ENCODE measurements around the gene ZSCAN2.
"Not testable (repeated sequence)": the region's sequence is repeated elsewhere in the genome, so short reads cannot be mapped to it uniquely, and the experiment has no call there.

The ZSCAN2 gene
- 3.5 to 6.2 (median 3.9) reads per million in 3 donors for total RNA-seq

DNA sequence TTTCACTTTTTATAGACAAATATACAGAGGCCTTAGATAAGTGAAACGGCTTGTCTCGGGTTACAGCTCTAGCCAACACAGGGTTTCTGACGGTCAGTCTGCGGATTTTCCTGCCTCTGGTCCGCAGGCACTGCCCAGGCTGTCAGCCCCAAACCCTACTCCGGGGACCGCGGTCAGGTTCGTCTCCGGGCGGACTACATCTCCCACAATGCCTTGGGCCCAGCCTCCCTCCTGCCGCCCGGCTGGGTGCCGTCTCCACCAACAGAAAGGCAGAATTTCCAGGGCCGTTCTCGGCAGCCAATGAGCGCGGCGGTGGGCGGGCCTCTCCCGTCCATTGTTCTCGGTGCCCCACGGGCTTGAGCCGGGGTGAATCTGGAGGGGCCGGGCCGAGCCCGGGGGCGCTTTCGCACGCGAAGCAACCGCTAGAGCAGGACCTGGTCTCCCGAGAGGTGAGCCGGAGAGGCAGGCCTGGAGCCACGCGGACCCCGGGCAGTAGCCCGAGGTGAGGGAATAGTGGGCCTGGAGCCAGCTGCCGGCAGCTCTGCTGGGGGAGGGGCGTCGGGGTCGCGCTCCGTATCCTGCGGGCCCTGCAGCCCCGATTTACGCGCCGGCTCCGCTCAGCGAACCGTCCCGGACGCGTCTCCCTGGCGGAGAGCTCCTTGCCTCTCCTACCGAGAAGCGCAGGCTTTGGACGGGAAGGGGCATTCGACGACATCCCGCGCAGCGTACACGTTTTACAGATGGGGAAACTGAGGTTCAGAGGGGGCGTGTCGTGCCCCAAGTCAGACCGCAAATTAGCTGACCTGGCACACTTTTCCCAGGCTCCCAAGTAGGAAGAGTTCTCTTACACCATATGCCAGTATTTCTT is at the start of gene ZSCAN2:
Gene ZSCAN2 (plus strand): TSS at position 323 of the 868 bp plus-strand sequence. CDS start 2,919 bp downstream, outside the sequence.
- Histone ChIP-seq H3K27ac (ENCODE audit: insufficient read depth, low read length, poor library complexity, severe bottlenecking) (peak within 1 kb of the TSS; percentile 56), H3K4me1 (ENCODE audit: control insufficient read depth, insufficient read depth, low read length, poor library complexity, severe bottlenecking) (peaks cover 33% of the 10 kb centered on the region)
- peak; percentile 80 to 91 (median 89) for DNase-seq

GRCh38 chr15:84551624-84552023 is 49.2 kb upstream of the ZSCAN2 start:
- not testable (repeated sequence) for H3K4me1 ChIP-seq (ENCODE audit: control insufficient read depth, insufficient read depth, low read length, poor library complexity, severe bottlenecking); H3K9me3 ChIP-seq (ENCODE audit: control insufficient read depth, low read length); H3K27me3 ChIP-seq (replicated peaks; ENCODE audit: control insufficient read depth, insufficient read depth, low read length, poor library complexity, severe bottlenecking); H3K4me3 ChIP-seq (ENCODE audit: insufficient read depth, low read depth, low read length, poor library complexity, severe bottlenecking); H3K36me3 ChIP-seq (ENCODE audit: control insufficient read depth, insufficient read depth, low read length); DNase-seq; H3K27ac ChIP-seq (ENCODE audit: insufficient read depth, low read length, poor library complexity, severe bottlenecking)

More for the DNA sequence above, at the start of gene ZSCAN2:
- peak within 1 kb of the TSS; percentile 79 for H3K4me3 ChIP-seq (ENCODE audit: insufficient read depth, low read depth, low read length, poor library complexity, severe bottlenecking)
- H3K27me3 ChIP-seq (replicated peaks; ENCODE audit: control insufficient read depth, insufficient read depth, low read length, poor library complexity, severe bottlenecking): no peaks in the 10 kb centered on the region
- no peaks in the 10 kb centered on the region for H3K36me3 ChIP-seq (ENCODE audit: control insufficient read depth, insufficient read depth, low read length)
- no peaks in the 10 kb centered on the region for H3K9me3 ChIP-seq (ENCODE audit: control insufficient read depth, low read length)

DNA sequence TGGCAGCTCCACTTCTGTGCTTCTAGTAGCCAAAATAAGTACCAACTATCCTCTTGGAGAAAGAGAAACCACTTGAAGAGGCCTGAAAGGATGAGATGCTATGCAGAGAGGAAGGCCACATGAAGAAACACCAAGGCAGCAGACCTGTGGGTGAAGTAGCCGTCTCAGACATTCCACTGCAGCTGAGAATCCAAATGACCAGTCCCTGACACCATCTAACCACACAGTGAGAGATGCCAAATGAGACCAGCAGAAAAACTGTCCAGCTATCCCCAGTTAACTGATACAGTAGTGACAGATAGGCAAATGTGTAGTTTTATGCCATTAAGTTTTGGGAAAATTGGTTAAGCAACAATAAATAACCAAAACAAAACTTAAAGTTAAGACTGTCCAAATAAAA is 47.9 kb upstream of the ZSCAN2 start:
- H3K4me1 ChIP-seq (ENCODE audit: control insufficient read depth, insufficient read depth, low read length, poor library complexity, severe bottlenecking): no peaks in the 10 kb centered on the region
- H3K36me3 ChIP-seq (ENCODE audit: control insufficient read depth, insufficient read depth, low read length): no peaks in the 10 kb centered on the region
- H3K9me3 ChIP-seq (ENCODE audit: control insufficient read depth, low read length): no peaks in the 10 kb centered on the region
- DNase-seq: no peak
- no peak overlapping the region for H3K4me3 ChIP-seq (ENCODE audit: insufficient read depth, low read depth, low read length, poor library complexity, severe bottlenecking)
- H3K27me3 ChIP-seq (replicated peaks; ENCODE audit: control insufficient read depth, insufficient read depth, low read length, poor library complexity, severe bottlenecking): no peaks in the 10 kb centered on the region
- no peak overlapping the region for H3K27ac ChIP-seq (ENCODE audit: insufficient read depth, low read length, poor library complexity, severe bottlenecking)

GRCh38 chr15:84556690-84557089 is 44.1 kb upstream of the ZSCAN2 start:
- not testable (repeated sequence) for H3K27ac ChIP-seq (ENCODE audit: insufficient read depth, low read length, poor library complexity, severe bottlenecking); H3K9me3 ChIP-seq (ENCODE audit: control insufficient read depth, low read length); H3K27me3 ChIP-seq (replicated peaks; ENCODE audit: control insufficient read depth, insufficient read depth, low read length, poor library complexity, severe bottlenecking); H3K36me3 ChIP-seq (ENCODE audit: control insufficient read depth, insufficient read depth, low read length); H3K4me1 ChIP-seq (ENCODE audit: control insufficient read depth, insufficient read depth, low read length, poor library complexity, severe bottlenecking); DNase-seq; H3K4me3 ChIP-seq (ENCODE audit: insufficient read depth, low read depth, low read length, poor library complexity, severe bottlenecking)

GRCh38 chr15:84568021-84568420 is 32.8 kb upstream of the ZSCAN2 start:
- H3K27me3 ChIP-seq (replicated peaks; ENCODE audit: control insufficient read depth, insufficient read depth, low read length, poor library complexity, severe bottlenecking); H3K4me1 ChIP-seq (ENCODE audit: control insufficient read depth, insufficient read depth, low read length, poor library complexity, severe bottlenecking); DNase-seq; H3K4me3 ChIP-seq (ENCODE audit: insufficient read depth, low read depth, low read length, poor library complexity, severe bottlenecking); H3K36me3 ChIP-seq (ENCODE audit: control insufficient read depth, insufficient read depth, low read length); H3K27ac ChIP-seq (ENCODE audit: insufficient read depth, low read length, poor library complexity, severe bottlenecking); H3K9me3 ChIP-seq (ENCODE audit: control insufficient read depth, low read length): not testable (repeated sequence)

- Histone ChIP-seq H3K27ac (ENCODE audit: insufficient read depth, low read length, poor library complexity, severe bottlenecking) (peak overlapping the region; percentile 65), H3K36me3 (ENCODE audit: control insufficient read depth, insufficient read depth, low read length) (no peaks in the 10 kb centered on the region), H3K4me3 (ENCODE audit: insufficient read depth, low read depth, low read length, poor library complexity, severe bottlenecking) (peak overlapping the region; percentile 70), H3K27me3 (replicated peaks; ENCODE audit: control insufficient read depth, insufficient read depth, low read length, poor library complexity, severe bottlenecking) (no peaks in the 10 kb centered on the region), H3K9me3 (ENCODE audit: control insufficient read depth, low read length) (no peaks in the 10 kb centered on the region), H3K4me1 (ENCODE audit: control insufficient read depth, insufficient read depth, low read length, poor library complexity, severe bottlenecking) (no peaks in the 10 kb centered on the region)
- peak; percentile 25 to 31 (median 29) for DNase-seq
Observed at GRCh38 chr15:84570164-84570735, 30.6 kb upstream of the ZSCAN2 start.

DNA sequence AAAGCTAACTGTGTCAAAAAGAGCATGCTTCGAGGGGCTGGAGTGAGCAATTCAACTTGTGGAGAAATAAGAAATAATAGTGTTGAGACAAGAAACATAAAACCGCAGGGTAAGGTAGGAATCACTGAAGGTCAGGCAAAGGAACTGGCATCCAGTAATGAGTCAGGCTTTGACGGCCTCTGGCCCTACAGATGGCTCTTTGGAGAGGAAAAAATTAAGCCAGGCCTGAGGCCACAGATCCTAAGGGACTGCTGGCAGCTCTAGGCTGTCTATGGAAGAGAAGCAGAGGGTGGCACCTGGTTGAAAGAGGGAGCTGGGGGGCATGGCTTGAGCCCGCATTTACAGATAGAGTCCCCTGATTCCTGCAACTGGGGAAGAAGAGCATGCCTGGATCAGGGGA is 28.6 kb upstream of the ZSCAN2 start:
- H3K27ac ChIP-seq (ENCODE audit: insufficient read depth, low read length, poor library complexity, severe bottlenecking): no peak overlapping the region
- H3K4me1 ChIP-seq (ENCODE audit: control insufficient read depth, insufficient read depth, low read length, poor library complexity, severe bottlenecking): no peaks in the 10 kb centered on the region
- no peaks in the 10 kb centered on the region for H3K36me3 ChIP-seq (ENCODE audit: control insufficient read depth, insufficient read depth, low read length)
- H3K4me3 ChIP-seq (ENCODE audit: insufficient read depth, low read depth, low read length, poor library complexity, severe bottlenecking): no peak overlapping the region
- no peaks in the 10 kb centered on the region for H3K27me3 ChIP-seq (replicated peaks; ENCODE audit: control insufficient read depth, insufficient read depth, low read length, poor library complexity, severe bottlenecking)
- DNase-seq: no peak
- no peaks in the 10 kb centered on the region for H3K9me3 ChIP-seq (ENCODE audit: control insufficient read depth, low read length)

DNA sequence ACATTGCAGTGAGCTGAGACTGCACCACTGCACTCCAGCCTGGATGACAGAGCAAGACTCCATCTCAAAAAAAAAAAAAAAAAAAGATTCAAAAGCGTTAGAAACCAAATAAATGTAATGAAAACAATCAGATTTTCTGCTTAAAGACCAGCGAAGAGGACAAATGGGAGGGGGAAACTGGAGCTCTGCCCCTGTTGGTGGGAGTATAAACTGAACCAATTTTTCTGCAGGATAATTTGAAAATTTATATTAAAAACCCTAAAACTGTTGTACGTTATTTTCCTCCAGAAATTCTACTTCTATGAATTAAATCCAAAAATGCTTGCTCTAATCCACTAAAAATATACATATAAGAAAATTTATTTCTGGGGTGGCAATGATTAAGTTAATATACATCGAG is 25.3 kb upstream of the ZSCAN2 start:
- Histone ChIP-seq H3K36me3 (ENCODE audit: control insufficient read depth, insufficient read depth, low read length) (no peaks in the 10 kb centered on the region), H3K9me3 (ENCODE audit: control insufficient read depth, low read length) (no peaks in the 10 kb centered on the region), H3K27me3 (replicated peaks; ENCODE audit: control insufficient read depth, insufficient read depth, low read length, poor library complexity, severe bottlenecking) (no peaks in the 10 kb centered on the region), H3K4me1 (ENCODE audit: control insufficient read depth, insufficient read depth, low read length, poor library complexity, severe bottlenecking) (no peaks in the 10 kb centered on the region), H3K27ac (ENCODE audit: insufficient read depth, low read length, poor library complexity, severe bottlenecking) (no peak overlapping the region), H3K4me3 (ENCODE audit: insufficient read depth, low read depth, low read length, poor library complexity, severe bottlenecking) (no peak overlapping the region)
- DNase-seq: no peak

DNA sequence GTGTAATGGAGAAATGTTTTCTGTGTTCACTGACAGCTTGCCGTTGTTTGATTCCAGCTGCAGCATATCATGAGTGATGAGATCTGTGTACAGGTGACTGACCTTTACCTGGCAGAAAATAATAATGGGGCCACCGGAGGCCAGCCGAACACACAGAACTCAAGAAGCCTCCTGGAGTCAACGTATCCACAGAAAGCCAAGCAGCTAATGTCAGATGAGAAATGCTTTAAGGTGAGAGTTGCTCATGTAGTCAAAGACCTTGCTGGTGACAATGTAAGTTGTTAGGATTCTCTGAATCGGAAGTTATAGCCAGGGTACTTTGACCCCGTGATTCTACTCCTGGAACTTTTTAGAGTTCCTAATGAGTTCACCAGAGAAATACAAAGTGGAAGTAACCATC is 22.9 kb upstream of the ZSCAN2 start:
- not testable (repeated sequence) for H3K27ac ChIP-seq (ENCODE audit: insufficient read depth, low read length, poor library complexity, severe bottlenecking); H3K27me3 ChIP-seq (replicated peaks; ENCODE audit: control insufficient read depth, insufficient read depth, low read length, poor library complexity, severe bottlenecking); H3K9me3 ChIP-seq (ENCODE audit: control insufficient read depth, low read length); H3K4me3 ChIP-seq (ENCODE audit: insufficient read depth, low read depth, low read length, poor library complexity, severe bottlenecking); H3K36me3 ChIP-seq (ENCODE audit: control insufficient read depth, insufficient read depth, low read length); H3K4me1 ChIP-seq (ENCODE audit: control insufficient read depth, insufficient read depth, low read length, poor library complexity, severe bottlenecking); DNase-seq

GRCh38 chr15:84579261-84579721 is 21.5 kb upstream of the ZSCAN2 start:
- H3K9me3 ChIP-seq (ENCODE audit: control insufficient read depth, low read length); H3K4me1 ChIP-seq (ENCODE audit: control insufficient read depth, insufficient read depth, low read length, poor library complexity, severe bottlenecking); H3K4me3 ChIP-seq (ENCODE audit: insufficient read depth, low read depth, low read length, poor library complexity, severe bottlenecking); H3K27ac ChIP-seq (ENCODE audit: insufficient read depth, low read length, poor library complexity, severe bottlenecking); H3K27me3 ChIP-seq (replicated peaks; ENCODE audit: control insufficient read depth, insufficient read depth, low read length, poor library complexity, severe bottlenecking); H3K36me3 ChIP-seq (ENCODE audit: control insufficient read depth, insufficient read depth, low read length); DNase-seq: not testable (repeated sequence)

All from effector memory CD4-positive, alpha-beta T cell (primary cell).